KMS-11 (cell line): ENCODE measurements around the gene TMEM38B.

ENCODE experiments used
- H2AFZ ChIP-seq: fragments of 200-600 bp; sonication (generic); 2 replicates; pipeline ENCODE4 v1.6.1; 2016; ENCODE audit warnings: antibody characterized with exemption, mixed run types, low read depth
- H3K27ac ChIP-seq: fragments of 200-600 bp; sonication (generic); 2 replicates; pipeline ENCODE4 v1.6.1; 2016; ENCODE audit warnings: mild to moderate bottlenecking, mixed run types
- H3K27me3 ChIP-seq: fragments of 200-600 bp; sonication (generic); 2 replicates; pipeline ENCODE4 v1.6.1; 2017; ENCODE audit warnings: mild to moderate bottlenecking, low read depth, mixed run types, moderate library complexity; ENCODE audit not compliant: insufficient read depth
- H3K36me3 ChIP-seq: fragments of 200-600 bp; sonication (generic); 2 replicates; pipeline ENCODE4 v1.6.1; 2017; ENCODE audit warnings: mild to moderate bottlenecking, mixed run types; ENCODE audit not compliant: insufficient read depth
- H3K4me1 ChIP-seq: fragments of 200-600 bp; sonication (generic); 2 replicates; pipeline ENCODE4 v1.6.1; 2016; ENCODE audit warnings: mild to moderate bottlenecking, low read depth, mixed run types; ENCODE audit not compliant: poor library complexity, severe bottlenecking
- H3K4me2 ChIP-seq: fragments of 200-600 bp; sonication (generic); 2 replicates; pipeline ENCODE4 v1.7.0; 2016; ENCODE audit warnings: mild to moderate bottlenecking, mixed run types
- H3K4me3 ChIP-seq: fragments of 200-600 bp; sonication (generic); IDR thresholded peaks from 2 replicates; pipeline ENCODE4 v1.6.1; 2017; ENCODE audit warnings: low read depth, low read length, mixed read lengths; ENCODE audit not compliant: insufficient read depth
- H3K79me2 ChIP-seq: fragments of 200-600 bp; sonication (generic); 2 replicates; pipeline ENCODE4 v1.6.1; 2016; ENCODE audit warnings: low read depth, mixed run types; ENCODE audit not compliant: insufficient read depth
- H3K9ac ChIP-seq: fragments of 200-600 bp; sonication (generic); 2 replicates; pipeline ENCODE4 v1.6.1; 2016; ENCODE audit warnings: mild to moderate bottlenecking, mixed run types
- H4K20me1 ChIP-seq: fragments of 200-600 bp; sonication (generic); 2 replicates; pipeline ENCODE4 v1.6.1; 2016; ENCODE audit warnings: mild to moderate bottlenecking, mixed run types; ENCODE audit not compliant: insufficient read depth
- TF ChIP-seq, protein P1 (sequence below): fragments of 200-600 bp; sonication (generic); conservative IDR thresholded peaks from 2 replicates; pipeline ENCODE4 v1.6.1; 2017; ENCODE audit warnings: low read depth, mild to moderate bottlenecking, antibody characterized with exemption, low read length, moderate library complexity, mixed read lengths

TMEM38B gene

DNA sequence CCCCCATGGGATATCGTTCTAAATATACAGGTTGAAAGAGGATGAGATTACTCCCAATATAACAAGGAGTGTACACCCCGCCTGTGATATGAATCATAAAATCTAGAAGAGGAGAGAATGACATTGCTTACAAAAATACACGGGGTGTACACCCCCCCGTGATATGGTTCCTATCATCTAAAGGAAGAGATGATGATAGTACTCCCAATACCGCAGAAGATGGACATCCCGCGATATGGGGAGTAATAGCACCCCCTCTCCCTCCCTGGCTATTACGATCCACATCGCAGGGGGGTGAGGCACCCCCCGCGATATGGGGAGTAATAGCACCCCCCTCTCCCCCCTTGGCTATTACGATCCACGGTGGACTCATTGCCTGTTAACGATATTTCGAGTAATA lies 124.6 kb downstream of the TMEM38B start:
- TF ChIP-seq, protein P1, sequence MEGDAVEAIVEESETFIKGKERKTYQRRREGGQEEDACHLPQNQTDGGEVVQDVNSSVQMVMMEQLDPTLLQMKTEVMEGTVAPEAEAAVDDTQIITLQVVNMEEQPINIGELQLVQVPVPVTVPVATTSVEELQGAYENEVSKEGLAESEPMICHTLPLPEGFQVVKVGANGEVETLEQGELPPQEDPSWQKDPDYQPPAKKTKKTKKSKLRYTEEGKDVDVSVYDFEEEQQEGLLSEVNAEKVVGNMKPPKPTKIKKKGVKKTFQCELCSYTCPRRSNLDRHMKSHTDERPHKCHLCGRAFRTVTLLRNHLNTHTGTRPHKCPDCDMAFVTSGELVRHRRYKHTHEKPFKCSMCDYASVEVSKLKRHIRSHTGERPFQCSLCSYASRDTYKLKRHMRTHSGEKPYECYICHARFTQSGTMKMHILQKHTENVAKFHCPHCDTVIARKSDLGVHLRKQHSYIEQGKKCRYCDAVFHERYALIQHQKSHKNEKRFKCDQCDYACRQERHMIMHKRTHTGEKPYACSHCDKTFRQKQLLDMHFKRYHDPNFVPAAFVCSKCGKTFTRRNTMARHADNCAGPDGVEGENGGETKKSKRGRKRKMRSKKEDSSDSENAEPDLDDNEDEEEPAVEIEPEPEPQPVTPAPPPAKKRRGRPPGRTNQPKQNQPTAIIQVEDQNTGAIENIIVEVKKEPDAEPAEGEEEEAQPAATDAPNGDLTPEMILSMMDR = no peak
- no peak overlapping the region for H2AFZ ChIP-seq
- no peaks in the 10 kb centered on the region for H3K36me3 ChIP-seq
- no peak overlapping the region for H3K9ac ChIP-seq
- H3K4me2 ChIP-seq = no peak overlapping the region
- no peak overlapping the region for H3K4me3 ChIP-seq
- H3K27ac ChIP-seq = no peak overlapping the region
- H3K79me2 ChIP-seq = no peaks in the 10 kb centered on the region
- H4K20me1 ChIP-seq = no peaks in the 10 kb centered on the region
- no peaks in the 10 kb centered on the region for H3K27me3 ChIP-seq
- no peaks in the 10 kb centered on the region for H3K4me1 ChIP-seq

DNA sequence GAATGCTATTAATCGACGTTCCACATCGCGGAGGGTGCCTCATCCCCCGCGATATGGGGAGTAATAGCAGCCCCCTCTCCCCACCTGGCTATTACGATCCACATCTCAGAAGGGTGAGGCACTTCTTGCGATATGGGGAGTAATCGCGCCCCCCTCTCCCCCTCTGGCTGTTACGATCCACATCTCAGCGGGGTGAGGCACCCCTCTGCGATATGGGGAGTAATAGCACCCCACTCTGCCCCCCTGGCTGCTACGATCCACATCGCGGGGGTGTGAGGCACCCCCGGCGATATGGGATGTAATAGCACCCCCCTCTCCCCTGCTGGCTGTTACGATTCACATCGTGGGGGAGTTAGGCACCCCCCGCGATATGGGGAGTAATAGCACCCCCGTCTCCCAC lies 128.5 kb downstream of the TMEM38B start:
- H3K9ac ChIP-seq = no peak overlapping the region
- no peak overlapping the region for H3K4me3 ChIP-seq
- H3K4me1 ChIP-seq = no peaks in the 10 kb centered on the region
- H3K36me3 ChIP-seq = no peaks in the 10 kb centered on the region
- no peak overlapping the region for H3K4me2 ChIP-seq
- H2AFZ ChIP-seq = no peak overlapping the region
- no peak overlapping the region for H3K27ac ChIP-seq
- TF ChIP-seq, protein P1 = no peak
- no peaks in the 10 kb centered on the region for H3K79me2 ChIP-seq
- H3K27me3 ChIP-seq = no peaks in the 10 kb centered on the region
- H4K20me1 ChIP-seq = no peaks in the 10 kb centered on the region
